HG03039 (cell line): ENCODE data around the gene CTDSP1.

Experiments used
- ATAC-seq: cut with Tn5 transposase; IDR thresholded peaks from one replicate; pipeline ENCODE4 v1.9.1; 2021; ENCODE audit warnings: mild to moderate bottlenecking, moderate library complexity; ENCODE audit not compliant: unreplicated experiment

The CTDSP1 gene, protein sequence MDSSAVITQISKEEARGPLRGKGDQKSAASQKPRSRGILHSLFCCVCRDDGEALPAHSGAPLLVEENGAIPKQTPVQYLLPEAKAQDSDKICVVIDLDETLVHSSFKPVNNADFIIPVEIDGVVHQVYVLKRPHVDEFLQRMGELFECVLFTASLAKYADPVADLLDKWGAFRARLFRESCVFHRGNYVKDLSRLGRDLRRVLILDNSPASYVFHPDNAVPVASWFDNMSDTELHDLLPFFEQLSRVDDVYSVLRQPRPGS

DNA sequence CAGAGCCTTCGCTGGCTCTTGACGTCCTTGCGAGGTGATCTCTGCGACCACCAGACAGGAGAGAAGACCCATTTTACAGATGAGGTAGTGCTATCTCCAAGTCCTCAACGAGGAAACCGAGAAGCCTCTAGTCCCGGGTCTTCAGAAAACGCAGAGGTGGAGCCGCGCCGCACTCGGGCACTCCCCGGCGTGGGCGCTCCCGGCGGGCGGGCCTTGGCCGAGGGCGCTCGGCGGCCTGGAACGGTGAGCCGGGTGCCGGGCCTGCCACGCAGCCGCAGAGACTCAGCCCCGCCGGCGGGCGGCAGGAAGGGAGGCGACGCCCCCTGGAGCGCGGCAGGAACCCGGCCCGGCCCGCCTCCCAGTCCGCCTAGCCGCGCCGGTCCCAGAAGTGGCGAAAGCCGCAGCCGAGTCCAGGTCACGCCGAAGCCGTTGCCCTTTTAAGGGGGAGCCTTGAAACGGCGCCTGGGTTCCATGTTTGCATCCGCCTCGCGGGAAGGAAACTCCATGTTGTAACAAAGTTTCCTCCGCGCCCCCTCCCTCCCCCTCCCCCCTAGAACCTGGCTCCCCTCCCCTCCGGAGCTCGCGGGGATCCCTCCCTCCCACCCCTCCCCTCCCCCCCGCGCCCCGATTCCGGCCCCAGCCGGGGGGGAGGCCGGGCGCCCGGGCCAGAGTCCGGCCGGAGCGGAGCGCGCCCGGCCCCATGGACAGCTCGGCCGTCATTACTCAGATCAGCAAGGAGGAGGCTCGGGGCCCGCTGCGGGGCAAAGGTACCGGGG, at the start of gene CTDSP1:
Gene CTDSP1 (plus strand): TSS at position 478 of the 776 bp plus-strand sequence. CDS start 223 bp downstream, at position 701.
- peak; percentile 31 for ATAC-seq

DNA sequence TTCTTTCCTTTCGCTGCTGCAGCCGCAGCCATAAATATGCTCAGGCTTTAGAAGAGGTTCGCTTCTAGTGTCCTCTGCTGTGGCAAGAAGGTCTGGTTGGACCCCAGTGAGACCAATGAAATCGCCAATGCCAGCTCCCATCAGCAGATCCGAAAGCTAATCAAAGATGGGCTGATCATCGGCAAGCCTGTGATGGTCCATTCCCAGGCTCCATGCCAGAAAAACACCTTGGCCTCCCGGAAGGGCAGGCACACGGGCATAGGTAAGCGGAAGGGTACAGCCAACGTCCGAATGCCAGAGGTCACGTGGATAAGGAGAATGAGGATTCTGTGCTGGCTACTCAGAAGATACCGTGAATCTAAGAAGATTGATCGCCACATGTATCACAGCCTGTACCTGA, 45.6 kb upstream of the CTDSP1 start:
- no peak for ATAC-seq

DNA sequence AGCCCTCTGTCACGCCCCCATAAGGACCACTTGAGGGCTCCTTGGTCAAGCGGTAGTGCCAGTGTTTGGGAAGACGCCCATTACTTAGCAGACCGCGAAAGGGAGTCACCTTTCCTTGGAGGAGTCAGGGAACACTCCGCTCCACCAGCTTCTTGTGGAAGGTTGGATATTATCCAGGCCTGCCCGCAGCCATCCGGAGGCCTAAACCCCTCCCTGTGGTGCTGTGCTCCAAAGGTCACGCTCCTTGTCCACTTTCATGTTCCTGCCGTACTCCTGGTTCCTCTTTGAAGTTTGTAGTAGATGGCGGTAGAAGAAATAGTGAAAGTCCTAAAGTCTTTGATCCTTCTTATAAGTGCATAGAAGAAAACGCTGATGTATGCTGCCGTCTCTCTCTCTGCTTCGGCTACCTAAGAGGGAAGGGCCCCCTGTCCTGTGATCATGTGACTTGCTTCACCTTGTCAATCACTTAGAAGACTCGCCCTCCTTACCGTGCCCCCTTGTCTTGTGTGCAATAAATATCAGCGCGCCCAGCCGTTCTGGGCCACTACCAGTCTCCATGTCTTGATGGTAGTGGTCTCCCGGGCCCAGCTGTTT, 44.7 kb upstream of the CTDSP1 start:
- no peak for ATAC-seq

DNA sequence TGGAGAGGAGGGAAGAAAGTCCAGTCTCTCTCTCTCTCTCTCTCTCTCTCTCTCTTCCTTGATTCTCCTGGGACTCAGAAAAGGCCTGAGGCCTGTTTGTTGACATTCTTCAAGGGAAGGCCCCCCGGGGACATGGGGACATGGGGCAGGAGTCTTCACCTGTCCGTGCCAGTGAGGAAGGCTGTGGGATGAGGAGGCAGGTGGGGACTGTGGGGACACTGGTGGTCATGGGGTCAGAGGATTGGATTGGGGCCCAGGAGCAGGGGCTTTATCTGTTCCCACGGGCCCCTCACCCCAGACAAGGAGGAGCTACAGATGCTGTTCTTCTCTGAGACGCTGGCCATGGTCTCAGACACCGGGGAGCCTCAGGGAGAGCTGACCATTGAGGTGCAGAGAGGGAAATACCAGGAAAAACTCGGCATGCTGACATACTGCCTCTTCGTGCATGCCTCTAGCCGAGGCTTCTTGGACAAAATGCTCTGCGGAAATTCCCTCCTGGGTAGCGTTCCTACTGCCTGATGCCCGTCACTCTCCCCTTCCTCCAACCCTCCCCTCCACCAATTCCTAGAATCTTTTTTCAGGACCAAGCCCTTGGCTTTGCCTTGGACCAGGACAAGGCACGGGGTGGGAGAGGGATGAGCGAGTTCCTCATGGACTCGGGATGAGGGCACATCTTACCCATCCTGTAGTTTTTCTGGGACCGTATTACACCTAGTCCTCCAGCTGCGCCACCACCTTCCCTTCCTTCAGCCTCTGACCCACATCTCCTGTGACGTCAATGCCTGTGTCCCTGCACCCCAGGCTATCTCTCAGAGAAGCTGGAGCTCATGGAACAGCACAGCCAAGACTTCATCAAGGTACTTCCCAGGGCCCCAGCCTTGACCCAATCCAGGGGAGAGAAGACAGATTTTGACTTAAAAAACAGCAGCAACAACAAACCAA, 42.2 kb upstream of the CTDSP1 start:
- ATAC-seq = no peak

DNA sequence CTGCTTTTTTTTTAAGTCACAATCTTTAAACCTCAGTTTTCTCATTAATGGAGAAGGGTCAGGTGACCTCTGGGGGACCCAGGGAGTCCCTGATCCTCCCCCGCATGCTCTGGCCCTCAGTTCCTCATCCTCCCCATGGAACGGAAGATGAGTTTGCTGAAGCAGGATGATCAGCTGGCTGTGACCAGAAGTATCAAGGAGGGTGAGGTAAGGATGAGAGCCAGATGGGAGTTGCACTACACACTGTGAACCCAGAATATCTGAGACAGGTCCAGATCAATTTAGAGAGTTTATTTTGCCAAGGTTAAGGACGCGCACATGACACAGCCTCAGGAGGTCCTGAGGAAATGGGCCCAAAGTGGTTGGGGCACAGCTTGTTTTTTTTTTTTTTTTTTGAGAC, 39.2 kb upstream of the CTDSP1 start:
- no peak for ATAC-seq

DNA sequence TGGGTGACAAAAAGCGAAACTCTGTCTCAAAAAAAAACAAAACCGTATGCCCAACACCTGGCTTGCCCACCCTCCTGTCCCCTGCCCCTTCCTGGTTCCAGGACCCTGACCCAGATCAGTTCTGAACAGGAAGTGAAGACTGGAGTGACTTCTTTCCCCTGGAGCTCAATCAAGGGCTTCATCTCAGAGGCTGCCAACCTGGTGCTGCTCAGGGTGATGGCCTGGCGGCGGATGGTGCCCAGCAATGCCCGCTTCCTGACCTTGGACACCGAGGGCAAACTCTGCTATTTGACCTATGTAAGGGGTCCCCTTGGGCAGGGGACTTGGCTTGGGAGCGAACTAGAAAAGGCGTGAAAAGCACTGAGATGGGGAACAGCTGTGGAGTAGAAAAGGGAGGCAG, 37.1 kb upstream of the CTDSP1 start:
- no peak for ATAC-seq

DNA sequence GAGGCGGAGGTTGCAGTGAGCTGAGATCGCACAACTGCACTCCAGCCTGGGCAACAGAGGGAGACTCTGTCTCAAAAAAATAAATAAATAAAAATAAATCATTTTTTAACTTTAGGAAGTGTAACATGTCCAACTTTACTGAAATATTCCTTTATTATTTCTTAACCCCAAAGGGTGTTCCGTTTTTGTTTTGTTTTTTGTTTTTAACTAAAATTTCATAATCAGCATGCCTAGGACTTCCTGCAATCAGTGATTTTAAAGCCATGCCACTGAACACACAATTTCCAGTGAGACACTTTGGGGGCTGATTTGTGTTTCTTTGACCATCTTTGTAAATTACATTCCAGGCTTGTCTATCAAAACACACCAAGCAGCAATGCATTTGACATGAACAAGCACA, 35.9 kb upstream of the CTDSP1 start:
- no peak for ATAC-seq

DNA sequence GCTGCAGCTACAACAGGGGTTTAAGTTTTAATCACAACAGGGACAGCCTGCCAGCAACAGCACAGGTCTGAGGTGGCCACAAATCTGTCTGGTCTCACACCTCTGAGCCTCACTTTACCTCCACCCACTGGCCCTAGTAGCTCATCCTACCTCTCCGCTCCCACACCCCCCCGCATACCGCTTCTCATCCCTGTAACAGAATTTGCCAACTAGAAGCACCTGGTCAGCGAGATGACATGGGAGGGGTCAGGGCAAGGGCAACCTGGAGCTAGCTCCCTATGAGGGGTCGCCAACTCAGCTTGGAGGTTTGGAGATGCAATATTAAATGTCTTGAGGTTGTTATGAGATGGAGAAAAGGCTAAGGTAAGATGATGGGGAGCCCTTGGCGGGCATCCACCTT, 35.5 kb upstream of the CTDSP1 start:
- ATAC-seq = no peak

DNA sequence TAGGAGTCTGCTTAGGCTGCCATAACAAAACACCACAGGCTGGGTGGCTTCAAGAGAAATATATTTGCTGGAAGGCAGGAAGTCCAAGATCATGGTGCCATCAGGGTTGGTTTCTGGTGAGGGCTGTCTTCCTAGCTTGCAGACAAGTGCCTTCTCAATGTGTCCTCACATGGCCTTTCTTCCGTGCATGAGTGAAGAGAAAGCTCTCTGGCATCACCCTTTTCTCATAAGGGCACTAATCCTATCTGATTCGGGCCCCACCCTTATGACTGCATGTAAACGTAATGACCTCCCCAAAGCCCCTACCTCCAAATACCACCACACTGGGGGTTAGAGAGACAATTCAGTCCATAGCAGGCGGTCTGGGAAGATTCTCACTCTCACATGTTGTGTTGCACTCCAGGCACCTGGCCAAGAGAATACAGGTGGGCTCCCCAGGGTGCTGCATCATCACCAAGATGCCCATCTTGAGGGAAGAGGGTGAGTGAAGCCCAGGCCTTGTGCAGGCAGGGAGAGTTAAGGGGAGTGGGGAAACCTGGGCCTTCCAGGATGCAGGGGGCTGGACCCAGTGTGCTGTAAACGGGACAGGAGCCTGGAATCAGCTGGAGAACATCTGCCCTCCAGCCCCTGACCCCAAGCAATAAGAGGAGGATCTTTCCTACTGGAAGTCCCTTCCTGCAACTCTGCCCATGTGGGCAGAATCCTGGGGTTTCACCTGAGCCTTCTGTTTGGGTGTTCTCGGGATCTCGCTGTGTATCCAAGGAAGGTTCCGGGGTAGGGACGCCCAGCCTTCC, 32.9 kb upstream of the CTDSP1 start:
- no peak for ATAC-seq

DNA sequence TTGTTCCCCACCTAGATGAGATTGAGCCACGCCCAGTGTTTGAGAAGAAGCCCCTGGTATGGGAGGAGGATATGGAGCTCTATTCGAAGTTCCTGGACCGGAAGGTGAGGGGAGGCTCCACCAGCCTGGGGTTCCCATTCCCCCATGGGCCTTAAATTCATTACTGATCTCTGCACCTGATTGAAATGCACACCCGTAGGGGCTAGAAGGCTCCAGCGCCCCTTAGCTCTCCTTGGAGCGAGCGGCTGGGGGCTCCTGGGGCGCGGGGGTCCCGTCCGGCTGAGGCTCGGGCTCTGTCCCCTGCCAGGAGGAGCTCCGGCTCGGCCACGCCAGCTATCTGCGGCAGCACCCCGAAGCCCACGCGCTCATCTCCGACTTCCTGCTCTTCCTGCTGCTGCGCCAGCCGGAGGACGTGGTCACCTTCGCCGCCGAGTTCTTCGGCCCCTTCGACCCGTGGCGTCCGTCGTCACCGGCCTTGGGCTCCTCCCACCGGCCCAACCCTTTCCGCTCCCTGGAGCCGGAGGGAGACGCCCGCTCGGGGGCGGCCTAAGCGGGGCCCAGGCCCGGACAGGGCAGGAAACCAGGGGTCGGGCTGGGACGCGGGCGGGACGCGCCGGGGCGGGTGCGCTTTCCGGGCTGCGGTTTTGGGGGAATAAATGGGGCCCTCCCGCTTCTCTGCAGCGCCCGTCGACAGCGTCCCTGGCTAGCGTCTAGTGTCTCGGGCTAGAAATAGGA, 32.1 kb upstream of the CTDSP1 start:
- ATAC-seq = peak; percentile 90

DNA sequence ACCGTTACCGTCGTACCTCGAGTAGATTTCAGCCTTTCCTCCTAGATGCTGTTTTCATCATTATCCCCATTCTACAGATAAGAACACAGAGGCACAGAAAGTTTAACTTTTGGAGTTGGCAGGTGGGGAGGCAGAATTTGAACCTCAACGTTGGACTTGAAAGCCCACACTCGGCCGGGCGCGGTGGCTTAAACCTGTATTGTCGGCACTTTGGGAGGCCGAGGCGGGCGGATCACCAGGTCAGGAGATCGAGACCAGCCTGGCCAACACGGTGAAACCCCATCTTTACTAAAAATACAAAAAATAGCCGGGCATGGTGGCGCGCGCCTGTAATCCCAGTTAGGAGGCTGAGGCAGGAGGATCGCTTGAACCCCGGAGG, 31.5 kb upstream of the CTDSP1 start:
- ATAC-seq = no peak

DNA sequence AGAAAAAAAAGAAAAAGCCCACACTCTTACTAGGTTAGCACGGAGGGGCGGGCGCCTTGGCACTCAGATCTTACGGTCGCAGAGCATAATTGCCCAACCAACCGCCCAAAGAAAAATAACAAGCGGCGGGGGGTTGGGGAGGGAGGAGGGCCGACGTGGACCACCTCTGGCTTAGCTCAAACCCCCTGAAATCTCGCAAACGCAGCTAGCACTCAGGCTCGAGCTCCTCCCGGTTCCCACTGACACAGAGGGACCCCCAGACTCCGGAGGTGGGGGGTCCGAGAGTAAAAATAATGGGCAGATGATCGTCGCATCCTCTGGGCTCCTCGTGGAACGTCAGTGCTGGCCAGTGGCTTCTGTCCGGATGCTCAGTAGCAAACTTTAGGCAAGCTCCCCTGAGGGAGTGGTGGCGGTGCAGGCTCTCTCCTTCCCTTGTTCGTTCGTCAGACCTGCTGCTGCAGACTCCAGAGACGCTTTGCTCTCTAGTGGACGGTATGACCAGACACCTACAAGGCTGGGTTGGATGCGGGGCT, 31.0 kb upstream of the CTDSP1 start:
- ATAC-seq = no peak

DNA sequence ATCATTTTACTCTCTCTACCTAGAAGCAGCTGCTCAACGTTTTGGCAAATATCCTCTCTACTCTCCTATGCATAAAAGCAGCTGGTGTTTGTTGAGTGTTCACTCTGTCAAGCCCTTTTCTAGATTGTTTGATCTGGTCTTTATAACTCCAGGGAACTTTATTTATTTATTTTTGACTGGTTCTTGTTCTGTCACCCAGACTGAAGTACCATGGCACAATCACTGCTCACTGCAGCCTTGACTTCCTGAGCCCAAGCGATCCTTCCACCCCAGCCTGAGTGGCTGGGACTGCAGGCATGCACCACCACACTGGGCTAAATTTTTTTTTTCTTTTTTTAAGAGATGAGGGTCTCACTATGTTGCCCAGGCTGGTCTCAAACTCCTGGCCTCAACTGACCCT, 30.3 kb upstream of the CTDSP1 start:
- no peak for ATAC-seq

DNA sequence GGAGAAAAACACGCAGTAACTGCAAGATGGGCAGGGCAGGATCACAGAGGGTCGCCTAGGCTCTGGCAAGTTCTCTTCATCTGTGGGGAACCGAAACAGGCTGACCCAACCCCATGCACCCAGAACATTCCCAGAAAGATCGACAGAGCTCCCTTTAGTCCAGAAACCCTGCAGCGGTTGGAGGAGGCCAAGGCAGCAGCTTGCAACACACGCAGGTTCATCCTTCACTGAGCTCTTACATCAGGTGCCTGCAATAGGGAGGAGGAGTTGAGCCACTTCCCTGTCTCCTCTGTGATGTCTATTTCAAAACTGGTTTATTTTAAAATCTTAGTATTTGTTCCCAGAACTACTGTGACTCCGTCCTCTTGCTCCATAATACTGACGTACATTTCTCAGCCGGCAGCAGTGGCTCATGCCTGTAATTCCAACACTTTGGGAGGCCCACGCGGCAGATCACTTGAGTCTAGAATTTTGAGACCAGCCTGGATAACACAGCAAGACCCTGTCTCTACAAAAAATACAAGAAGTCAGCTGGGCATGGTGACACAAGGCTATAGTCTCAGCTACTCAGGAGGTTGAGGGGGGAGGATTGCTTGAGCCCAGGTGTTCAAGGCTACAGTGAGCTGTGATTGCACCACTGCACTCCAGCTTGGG, 29.1 kb upstream of the CTDSP1 start:
- no peak for ATAC-seq

DNA sequence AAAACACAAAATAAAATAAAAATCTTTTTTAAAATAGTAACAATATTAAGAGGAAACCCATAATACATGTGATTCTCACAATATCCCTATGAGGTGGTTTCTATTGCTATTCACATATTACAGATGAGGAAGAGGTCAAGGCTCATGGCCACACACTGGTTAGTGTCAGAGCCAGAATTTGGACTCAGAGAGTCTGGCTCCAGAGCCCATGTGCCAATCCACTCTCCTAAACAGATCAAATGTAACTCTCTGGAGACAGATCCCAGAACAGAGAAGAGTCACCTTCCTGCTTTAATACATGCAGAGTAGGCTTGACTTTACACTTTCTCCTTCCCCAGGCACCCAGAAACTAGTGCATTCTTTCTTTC, 27.7 kb upstream of the CTDSP1 start:
- no peak for ATAC-seq

DNA sequence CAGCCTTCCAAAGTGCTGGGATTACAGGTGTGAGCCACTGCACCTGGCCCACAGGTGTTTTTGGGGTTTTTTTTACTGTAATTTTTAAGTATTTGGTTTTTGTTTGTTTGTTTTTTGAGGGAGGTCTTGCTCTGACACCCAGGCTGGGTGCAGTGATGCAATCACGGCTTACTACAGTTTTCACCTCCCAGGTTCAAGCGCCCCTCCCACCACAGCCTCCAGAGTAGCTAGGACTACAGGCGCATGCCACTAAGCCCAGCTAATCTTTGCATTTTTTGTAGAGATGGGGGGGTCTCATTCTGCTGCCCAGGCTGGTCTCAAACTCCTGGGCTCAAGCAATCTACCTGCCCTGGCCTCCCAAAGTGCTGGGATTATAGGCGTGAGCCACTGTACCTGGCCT, 24.9 kb upstream of the CTDSP1 start:
- ATAC-seq = no peak

DNA sequence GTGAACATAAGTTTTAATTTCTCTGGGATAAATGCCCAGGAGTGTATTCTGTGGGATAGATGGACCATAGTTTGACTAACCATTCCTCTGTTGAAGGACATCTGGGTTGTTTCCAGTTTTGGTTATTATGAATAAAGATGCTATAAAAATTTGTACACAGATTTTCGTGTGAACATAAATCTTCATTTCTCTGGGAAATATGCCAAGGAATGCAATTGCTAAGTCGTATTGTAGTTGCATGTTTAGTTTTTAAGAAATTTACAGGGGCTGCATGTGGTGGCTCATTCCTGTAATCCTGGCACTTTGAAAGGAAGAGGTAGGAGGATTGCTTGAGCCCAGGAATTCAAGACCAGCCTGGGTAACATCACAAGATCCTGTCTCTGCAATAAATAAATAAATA, 24.5 kb upstream of the CTDSP1 start:
- no peak for ATAC-seq

DNA sequence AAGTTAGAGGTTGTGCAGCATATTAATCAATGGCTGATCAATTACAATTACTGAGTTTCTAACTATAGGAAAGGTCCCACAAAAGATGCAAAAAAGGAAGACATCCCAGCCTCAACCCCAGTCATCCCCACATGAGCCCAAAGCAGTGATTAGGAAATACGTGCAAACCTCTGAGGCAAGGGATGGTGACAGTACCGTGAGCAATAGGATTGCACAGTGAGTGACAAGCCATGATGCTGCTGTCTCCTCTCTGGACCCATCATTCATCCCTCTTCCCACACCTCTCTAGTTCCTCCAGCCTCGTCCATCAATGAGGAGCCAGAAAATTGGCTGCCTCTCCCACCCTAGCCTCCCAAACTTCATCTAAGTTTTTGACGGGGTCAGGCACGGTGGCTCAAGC, 21.6 kb upstream of the CTDSP1 start:
- no peak for ATAC-seq

DNA sequence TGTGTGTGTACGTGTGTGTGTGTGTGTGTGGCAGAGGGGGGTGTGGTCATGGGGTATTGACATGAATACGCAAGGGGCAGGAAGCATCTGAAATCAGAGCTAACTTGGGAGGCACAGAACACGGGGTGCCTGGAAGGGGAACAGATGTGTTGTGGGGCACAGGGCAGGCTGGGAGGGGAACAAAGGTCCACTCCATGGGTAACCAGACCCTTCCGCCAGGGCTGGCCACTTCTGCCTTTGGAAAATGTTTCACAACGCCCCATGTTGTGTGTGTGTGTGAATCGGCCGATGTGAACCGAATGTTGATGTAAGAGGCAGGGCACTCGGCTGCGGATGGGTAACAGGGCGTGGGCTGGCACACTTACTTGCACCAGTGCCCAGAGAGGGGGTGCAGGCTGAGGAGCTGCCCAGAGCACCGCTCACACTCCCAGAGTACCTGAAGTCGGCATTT, 17.7 kb upstream of the CTDSP1 start, which contains the start of gene SLC11A1:
Gene SLC11A1 (plus strand): TSS at position 358 of the 451 bp plus-strand sequence. CDS start 96 bp downstream, outside the sequence.
- no peak for ATAC-seq
